Left forelimb (tissue), 1 donor: Measurements from ENCODE around the gene CFAP65.

Experiments used
- DNase-seq: peaks from one replicate; pipeline ENCODE4 v3.0.0-alpha.2; 2018; ENCODE audit warnings: low spot score

Gene CFAP65

DNA sequence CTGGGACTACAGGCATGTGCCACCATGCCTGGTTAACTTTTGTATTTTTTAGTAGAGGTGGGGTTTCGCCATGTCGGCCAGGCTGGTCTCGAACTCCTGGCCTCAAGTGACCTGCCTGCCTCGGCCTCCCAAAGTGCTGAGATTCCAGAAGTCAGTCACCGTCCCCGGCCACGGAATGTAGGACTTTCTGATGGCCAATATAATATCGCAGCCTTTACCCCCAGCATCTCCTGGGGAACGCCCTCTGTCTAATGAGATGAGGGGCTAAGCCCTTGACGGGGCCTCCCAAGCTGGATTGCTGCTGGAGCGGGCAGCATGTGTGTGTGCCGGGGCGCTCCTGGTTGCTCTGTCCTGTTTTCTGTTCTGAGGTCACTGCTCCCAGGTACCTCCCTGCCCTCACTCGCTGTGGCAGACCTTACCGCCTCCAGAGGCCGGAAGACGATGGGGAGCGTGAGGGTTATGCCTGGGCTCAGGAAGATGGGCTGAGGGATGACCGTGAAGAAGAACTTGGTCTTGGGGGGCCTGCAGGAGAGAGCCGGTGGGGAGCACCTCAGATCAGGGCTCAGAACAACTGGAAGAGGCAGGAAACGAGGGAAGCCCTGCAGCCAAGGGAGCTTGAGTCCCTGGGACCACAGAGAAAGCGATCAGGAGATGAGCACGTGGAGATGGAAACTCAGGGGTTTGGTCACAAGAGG is 9.1 kb downstream of the CFAP65 start:
- no peak for DNase-seq

DNA sequence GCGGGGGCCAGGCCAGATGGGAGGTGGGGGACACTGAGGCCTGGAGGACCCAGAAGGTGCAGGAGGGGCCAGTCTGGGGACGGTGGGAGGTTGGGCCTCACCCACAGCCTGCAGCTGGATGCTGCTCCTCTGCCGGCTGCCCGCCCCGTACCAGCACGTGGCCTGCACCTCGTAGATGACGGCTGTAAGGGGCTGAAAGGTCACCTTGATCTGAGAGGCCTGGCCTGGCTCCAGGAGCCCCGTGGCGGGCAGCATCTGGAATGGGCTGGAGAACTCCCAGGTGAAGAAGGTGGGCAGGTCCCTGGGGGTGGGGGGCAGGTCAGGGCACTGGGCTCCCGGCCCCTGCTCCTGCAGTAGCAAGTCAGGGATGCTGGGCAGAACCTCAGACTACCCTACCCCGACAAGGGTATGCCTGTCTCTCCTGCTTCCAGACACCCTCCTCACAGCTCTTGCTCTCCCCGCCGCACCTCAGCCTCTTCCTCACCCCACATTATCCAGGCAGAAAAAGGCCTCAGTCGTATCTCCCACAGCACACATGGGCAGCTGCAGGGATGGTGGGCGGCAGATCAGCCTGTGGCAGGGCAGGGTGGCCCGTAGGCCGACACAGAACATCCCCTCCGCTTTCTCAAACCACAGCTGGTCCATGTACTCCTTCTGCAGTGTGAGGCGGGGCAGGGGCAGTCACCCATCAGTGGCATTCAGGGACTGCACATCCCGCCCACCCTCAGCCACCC is 10.1 kb downstream of the CFAP65 start:
- no peak for DNase-seq

DNA sequence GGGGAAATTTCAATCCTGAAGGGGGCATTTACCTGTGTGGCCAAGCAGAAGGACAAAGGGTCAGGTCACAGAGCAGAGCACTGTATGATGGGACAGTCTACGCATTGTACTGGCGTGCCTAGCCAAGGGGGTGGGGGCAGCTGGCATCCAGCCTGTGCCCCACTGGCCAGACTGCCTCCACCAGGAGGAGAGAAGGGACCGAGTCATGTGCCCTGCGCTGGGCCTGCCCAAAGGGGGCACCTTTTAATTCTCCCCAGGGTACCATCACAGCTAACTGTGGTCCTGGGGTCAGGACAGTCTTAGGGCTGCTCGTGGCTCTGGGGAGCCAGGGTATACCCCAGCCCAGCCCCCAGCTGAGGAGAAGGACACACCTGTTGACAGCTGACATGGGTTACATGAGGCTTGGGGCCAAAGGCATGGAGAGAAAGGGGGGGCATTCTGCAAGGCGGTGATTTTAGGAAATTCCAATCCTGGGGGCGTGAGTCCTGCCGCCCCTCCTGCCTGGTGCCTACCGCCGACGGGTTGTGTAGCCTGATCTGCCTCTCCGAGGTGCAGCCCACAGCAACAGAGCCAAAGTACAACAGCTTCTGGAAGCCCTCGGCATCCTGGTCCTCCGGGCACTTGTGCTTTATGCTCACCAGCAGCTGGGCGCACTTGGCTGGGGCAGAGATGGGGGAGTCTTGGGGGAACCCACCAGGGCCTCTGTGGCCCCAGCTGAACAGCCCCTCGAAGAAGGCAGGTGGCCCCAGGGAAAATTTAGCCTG is 11.0 kb downstream of the CFAP65 start:
- no peak for DNase-seq

DNA sequence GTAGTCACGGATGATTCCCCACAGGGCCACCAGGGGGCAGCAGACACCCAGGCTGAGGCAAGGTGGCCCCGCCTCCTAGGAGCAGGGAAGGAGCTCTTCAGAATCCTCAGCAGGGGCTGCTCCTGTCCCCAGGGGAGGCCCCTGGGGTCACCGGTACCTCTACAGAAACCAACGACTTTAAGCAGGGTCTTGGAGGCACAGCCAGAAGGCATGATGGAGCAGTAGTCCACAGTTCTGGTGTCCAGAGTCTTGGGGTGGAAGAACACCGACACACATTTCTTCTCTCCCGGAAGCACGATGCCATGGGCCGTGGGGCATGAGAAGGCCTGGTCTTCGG is 11.5 kb downstream of the CFAP65 start:
- DNase-seq, result peak; percentile 81

DNA sequence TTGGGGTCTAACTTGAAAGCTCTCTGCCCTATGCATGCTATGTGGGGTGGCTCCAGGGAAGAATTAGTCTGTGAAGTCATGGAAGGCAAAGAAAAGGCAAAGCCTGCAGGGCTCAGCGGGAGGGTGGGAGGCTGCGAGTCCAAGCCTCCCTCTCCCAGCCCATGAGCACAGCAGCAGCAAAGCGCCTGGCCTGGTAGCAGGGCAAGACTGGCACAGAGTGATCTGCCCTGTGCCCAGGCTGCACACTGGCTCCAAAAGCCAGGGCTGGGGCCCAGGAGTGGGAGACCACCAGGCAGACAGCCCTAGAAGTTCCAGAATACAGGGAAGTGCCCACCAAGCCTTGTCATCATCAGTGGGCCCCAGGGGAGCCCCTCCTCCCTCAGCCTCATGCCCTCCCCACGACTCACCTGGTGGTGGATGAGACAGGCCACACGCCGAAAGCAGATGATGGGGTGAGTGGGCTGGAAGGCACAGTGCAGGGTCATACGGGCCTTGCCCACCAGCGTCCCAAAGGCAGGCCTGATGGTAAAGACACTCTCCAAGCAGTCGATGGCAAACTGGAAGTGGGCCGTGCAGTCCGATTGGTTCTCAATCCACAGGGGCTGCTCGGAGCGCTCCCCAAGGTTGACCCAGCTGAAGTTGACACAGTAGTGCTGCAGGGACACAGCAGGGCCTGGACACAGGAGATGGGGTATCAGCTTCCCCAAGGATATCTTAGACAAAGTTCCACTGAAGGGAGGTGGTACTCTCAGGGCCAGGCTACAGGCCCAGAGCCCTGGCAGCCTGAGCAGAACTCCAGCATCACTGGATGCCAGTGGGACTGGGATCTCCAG is 12.1 kb downstream of the CFAP65 start:
- DNase-seq, result no peak

DNA sequence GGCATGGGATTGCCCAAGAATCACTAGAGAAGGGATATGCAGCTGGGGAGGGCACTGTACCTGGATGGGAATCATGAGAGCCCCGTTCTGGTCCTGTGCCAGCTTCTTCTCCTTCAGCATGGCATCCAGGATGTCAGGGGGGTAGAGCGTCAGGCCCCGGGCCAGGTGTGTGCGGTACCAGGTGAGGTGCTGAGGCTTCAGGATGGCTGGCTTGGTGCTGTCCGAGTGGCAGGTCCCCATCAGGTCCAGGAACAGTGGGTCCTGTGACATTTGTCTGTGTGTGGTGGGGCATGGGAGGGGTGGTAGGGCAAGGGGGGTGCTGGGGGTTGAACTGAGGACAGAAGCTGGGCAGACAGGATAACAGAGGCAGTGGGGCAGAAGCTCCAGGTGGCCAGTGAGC is 13.2 kb downstream of the CFAP65 start:
- DNase-seq, result no peak

DNA sequence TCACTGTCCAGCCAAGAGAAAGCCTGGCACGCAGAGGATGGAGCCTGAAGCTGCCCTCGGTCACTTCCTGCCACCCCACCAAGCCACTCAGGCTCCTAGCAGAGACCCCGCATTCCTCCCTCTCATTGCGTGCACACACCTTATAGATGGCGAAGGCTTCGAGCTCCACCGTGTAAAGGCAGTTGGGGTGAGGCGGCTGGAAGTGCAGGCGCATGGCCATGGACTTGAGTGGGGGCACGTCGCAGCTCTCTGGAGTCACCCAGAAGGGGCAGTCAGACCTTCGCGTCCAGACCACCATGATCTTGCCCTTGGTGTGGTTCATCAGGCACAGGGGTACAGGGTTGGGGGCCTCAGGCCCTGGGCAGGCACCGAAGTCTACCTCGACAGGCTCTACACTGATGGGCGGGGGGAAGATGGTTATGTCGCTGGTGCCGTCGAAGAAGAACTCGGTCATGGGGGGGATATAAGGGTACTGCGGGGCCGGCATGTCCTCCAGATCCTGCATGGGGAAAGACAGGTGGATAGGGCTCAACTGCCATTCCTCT is 13.7 kb downstream of the CFAP65 start:
- no peak for DNase-seq

DNA sequence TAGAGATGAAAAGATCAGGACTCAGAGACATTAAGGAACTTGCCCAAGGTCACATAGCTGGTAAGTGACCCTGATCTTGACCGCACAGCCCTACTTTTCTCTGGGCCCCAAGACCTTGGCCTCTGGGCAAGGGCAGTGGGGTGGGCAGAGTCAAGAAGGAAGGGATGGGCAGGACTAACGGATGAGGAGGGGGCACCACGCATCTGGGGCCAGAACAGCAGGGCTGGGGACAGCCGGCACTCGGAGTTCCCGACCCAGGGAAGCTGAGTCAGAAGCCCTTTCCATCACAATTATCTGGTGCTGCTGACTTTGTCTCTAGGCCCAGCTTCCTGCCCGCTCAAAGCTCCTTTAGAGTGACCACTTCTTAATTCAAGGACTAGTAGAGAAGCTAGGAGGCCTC is 14.4 kb downstream of the CFAP65 start:
- DNase-seq, result no peak

DNA sequence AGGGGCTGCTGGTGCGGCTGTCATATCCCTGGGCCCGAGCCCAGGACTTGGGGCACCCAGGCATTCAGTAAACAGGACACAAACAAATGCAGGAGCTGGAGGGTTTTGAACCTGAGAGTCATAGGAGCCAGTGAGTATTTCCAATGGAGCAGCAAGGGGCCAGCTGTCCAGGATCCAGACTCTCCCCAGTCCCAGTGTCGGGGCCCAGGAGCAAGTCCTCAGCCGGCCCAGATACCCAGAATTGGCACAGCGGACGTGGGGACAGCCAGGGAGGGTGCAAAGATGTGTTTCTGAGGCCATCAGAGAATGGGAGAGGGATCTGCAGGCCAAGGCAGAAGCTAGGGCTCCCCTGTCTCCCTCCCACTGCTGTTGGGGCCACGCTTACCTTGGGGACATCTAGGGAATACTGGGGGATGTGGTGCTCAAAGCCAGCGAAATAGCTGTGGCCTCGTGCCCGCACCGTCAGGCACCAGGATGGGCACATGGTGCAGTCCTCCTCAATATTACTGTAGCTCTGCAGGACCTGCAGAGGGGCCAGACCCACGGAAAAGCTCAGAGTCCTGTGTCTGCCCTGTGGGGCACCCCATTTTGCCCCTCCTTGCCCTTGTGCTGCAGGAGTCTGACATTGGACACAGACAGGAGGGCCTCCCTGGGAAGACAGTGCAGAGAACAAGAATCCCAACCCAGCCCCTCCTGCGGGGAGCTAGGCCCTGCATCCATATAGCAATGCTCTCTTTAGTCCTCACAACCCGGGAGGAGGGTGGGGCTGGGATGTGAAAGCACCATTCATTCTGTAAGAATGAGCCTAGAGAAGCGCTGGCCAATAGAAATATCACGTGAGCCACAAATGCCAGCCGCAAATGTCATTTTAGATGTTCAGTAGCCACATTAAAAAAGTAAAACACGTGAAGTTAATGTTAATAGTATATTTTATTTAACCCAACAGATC is 15.4 kb downstream of the CFAP65 start:
- DNase-seq, result no peak

DNA sequence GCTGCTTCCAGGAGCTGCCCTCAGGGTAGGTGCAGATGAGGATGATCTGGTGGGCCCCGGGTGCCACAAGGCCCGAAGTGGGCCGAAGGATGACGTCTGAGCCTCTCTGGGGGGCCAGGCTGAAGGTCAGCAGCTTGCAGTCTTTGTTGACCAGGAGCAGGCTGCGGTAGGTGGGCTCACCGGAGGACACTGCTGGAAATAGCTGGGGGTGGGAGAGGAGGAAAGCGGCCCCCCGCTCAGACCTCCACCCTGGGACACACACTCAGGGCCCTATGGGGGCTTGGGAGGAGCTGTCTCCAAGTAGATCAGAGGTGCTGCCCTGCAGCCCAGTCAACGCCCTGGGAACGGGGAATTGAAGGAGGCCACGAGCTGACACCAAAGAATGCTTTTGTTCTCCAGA is 17.3 kb downstream of the CFAP65 start:
- no peak for DNase-seq

DNA sequence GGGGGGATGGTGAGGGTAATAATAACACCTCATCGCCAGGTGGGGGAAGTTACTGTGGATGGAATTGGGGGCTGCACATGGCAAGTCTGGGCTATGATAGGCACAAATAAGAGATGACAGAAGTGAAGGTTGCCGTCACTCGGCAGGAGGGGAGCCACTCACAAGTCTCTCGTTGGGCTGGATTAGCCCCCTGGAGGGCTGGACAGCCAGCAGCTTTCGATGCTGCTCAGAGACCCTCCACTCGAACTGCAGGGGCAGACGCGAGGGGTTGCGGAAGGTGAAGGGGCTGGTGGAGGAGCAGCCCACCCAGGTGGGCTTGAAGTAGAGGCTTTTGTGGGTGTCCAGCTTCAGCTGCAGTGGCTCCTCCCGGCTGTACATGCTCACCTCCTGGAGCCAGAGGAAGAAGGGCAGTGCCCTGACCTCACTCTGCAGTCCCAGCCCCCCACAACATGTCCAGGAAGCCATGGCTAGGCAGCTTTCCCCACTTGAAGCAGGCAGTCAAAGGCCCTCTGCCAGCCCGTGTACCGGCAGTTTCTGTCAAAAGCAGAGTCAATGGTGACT is 18.2 kb downstream of the CFAP65 start:
- no peak for DNase-seq

DNA sequence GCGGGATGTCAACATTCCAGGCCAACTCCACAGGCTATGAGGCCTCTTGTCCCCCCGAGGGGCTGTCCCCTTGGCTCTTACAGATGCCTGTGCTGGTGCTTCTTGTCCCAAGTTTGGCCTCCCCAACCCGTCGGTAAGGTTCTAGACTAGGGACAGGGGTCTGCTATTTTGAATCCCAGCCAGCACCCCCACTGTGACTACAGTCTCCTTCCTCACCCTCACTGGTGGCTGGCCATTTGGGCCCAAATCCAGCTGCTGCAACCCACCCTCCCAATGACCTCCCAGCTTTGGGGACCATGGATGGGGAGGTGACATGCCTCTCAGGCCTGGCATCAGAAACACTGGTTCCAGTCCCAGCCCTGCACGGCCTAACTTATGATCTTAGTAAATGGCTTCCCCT is 18.7 kb downstream of the CFAP65 start:
- no peak for DNase-seq

DNA sequence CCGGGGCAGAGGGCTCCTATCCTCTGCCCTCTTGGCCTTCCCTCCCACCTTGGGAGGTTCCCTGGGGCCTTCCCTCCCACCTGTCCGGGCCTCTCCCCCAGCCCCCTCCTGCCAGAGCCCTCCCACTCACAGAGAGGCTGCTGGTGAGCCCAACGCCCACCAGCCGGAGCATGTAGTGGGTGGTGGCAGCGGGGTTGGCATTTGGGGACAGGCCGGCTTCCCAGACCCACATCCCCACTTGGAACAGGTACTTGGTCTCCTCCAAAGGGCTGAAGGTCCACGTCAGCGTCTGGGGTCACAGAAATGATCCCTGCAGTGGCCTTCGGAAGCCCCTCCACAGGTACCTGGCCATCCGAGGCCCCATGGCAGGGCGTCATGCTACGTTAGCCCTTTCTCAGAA is 19.3 kb downstream of the CFAP65 start:
- no peak for DNase-seq

DNA sequence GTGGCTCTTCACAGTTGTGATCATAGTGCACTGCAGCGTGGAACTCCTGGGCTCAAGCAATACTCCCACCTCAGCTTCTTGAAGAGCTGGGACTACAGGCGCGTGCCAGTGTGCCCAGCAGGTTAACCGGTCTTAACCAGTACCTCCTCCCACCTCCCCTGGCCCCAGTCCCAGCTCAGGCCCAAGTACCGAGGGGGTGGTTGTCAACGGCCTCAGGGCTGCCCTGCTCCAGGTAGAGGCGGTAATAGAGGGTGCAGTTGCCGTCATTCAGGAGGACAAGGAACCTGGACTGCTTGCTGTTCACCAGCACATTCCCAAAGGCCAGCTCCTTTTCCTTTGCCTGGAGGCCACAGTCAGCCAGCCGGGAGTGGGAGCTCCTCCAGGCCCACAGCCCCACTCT is 19.7 kb downstream of the CFAP65 start:
- no peak for DNase-seq

DNA sequence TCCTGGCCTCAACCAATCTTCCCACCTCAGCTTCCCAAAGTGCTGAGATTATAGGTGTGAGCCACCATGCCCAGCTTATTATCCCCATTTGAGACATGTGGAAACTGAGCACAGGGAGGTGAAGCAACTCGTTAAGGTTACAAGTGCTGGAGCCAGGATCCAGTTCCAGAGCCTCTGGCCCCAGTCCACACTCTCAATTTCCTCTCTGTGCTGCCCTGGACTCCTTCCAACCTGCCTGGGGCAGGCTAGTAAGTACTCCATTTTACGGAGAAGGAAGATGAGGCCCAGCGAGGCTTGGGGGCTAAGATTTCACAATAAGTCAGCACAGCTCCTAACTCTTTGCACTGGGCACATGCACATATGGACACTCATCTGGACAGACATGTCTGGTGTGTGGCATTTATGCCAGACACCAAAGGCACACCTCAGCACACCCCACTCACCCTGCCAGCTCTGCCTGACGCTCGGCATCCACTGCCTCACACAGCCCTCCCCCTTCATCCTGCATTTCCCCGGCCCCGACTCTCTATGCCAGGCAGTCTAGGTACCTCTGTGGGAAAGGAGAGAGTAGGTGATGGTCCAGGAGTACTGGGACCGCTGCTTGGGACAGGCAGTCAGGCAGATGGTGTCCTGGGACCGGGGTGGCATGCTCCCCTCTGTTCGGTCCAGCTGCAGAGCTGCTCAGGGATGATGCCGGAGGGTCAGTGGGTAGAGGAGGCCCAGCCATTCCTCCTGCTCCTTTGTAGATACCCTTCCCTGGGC is 20.5 kb downstream of the CFAP65 start:
- no peak for DNase-seq

DNA sequence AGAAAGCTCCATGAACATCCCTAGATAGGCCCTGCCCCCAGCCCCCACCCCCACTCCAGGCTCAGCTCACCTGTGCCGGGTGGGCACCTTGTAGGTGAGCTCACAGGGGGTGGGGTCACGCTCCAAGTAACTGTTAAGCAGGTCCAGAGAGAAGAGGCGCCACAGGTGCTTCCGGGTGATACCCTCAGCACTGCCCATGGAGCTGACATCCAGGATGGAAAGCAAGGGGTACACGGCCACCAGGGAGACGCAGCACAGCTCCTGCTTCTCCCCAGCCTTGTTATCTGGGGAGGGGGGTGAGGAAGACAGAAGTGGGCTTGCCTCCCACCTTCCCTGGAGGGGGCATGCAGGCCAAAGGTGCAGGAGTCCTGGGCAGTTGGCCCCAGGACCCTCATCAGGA is 21.9 kb downstream of the CFAP65 start:
- DNase-seq, result no peak

DNA sequence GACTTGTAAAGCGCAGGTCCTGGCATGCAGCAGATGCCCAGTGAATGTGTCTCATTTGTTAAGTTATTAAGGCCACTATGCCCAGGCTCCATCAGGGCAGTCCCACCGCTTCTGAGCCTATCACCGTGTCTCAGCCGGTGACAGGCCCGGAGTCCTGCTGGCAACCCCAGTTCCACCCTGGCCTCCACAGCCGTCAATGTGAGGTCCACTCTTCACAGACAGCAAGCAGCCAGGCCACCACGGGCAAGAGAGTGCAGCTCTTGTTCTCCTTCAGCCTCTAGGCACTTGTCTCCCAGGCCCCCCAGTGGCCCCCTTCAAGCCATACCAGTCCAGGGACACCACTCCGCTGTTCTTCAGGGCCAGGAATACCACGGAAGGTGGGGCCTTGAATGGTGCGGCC is 22.6 kb downstream of the CFAP65 start:
- no peak for DNase-seq

DNA sequence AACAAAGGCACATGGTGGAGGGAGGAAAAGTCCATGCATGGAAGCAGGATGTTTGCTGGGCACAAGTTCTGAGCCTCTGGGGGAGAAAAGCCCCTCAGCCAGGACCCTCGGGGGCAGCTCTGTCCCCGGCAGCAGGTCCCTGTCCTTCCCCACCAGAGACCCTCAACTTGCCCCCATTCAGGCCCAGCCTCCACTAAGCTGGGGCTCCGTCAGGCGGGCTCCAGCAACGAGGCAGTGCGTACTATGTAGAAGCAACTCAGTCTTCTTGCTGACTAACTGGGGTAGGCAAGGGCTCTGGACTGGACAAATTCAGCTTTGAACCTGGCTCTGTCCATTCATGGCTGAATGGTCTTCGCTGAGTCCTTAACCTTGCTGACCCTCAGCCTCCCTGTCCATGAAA is 23.0 kb downstream of the CFAP65 start:
- no peak for DNase-seq

DNA sequence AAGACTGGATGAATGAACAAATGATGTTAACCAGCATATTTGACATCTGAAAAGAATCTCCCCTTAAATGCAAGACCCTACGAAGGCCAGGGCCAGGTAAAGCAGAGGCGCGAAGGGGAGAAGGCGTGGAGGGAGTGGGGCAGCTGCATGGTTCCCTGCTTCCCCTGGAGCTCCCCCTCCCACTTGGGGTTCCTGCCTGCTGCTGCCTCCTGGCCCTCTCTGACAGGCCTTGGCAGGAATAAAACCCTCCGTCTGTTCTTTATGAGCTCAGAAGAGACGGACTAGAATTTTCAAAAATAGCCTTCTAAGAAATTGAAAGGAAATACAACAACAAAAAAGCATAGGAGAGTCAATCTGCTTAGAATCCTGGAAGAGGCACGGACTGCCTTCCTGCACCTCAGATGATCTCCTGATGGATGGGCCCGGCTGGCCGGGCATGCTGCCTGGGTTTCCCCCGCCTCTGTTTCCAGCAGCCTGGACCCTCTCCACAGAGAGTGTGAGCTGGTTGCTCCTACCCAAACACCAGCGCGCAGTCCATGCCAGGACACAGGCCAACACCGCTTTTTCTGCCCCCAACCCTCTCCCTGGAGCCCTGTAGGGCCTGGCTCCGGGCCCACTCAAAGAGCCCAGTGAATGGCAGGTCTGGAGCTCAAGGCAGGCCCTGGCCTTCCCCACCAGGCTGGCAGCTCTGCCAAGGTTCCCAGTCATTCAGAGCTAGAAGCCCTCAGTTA is 23.9 kb downstream of the CFAP65 start:
- no peak for DNase-seq
